Measurements from ENCODE around the gene CSF3. TPM values are rescaled to one million over a fixed set of nuclear protein-coding genes. Genes with fewer than 3 reads are reported as not detected.
"Not testable (repeated sequence)": the region's sequence is repeated elsewhere in the genome, so short reads cannot be mapped to it uniquely, and the experiment has no call there.

The CSF3 gene
- total RNA-seq, 3 donors from 2014 or later, result not detected

DNA sequence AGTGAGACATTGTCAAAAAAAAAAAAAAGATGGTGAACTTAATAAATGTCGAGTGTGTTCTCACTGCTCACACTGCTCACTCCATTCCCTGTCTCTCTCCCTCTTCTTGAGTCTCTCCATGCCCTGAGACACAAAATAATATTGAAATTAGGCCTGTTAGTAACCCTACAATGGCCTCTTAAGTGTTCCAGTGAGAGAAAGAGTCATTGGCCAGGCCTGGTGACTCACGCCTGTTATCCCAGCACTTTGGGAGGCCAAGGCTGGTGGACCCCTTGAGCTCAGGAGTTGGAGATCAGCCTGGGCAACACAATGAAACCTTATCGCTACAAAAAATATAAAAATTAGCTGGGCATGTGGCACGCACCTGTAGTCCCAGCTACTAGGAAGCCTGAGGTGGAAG lies 16.2 kb upstream of the CSF3 start:
- no peak for TF ChIP-seq CTCF (IDR thresholded peaks at IDR 0.05)
- Histone ChIP-seq H3K4me1 (ENCODE audit: low read depth) (peaks cover 11% of the 10 kb centered on the region), H3K9me3 (no peaks in the 10 kb centered on the region), H3K36me3 (ENCODE audit: low read depth) (peaks cover 3% of the 10 kb centered on the region), H3K4me3 (no peak overlapping the region)
- ATAC-seq (no peak), DNase-seq (no peak)
- intact Hi-C loops (cut with DNase I, micrococcal nuclease), result no loop called here

DNA sequence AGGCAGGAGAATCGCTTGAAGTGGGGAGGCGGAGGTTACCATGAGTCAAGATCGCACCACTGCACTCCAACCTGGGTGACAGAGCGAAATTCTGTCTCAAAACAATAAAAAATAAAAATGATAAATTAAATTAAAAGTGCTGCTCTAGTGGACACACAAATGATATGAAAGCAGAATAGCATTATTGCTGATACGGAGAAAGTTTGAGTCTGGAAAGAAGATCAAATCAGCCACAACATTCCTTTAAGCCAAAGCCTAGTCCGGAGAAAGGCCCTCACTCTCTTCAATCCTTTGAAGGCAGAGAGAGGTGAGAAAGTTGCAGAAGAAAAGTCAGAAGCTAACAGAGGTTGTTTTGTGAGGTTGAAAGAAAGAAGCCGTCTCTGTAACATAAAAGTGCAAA lies 15.1 kb upstream of the CSF3 start:
- Histone ChIP-seq H3K4me1 (ENCODE audit: low read depth) (peaks cover 6% of the 10 kb centered on the region), H3K9me3 (no peaks in the 10 kb centered on the region), H3K36me3 (ENCODE audit: low read depth) (no peaks in the 10 kb centered on the region), H3K4me3 (no peak overlapping the region)
- ATAC-seq (no peak), DNase-seq (no peak)
- no peak for TF ChIP-seq CTCF (IDR thresholded peaks at IDR 0.05)
- intact Hi-C loops (cut with DNase I, micrococcal nuclease), result no loop called here

- DNase-seq; intact Hi-C loops (cut with DNase I, micrococcal nuclease); H3K36me3 ChIP-seq (ENCODE audit: low read depth); H3K4me3 ChIP-seq; H3K4me1 ChIP-seq (ENCODE audit: low read depth); H3K9me3 ChIP-seq; ATAC-seq: not testable (repeated sequence)
Observed at GRCh38 chr17:40001335-40001734, 13.9 kb upstream of the CSF3 start.

- Histone ChIP-seq H3K9me3 (no peaks in the 10 kb centered on the region), H3K36me3 (ENCODE audit: low read depth) (no peaks in the 10 kb centered on the region), H3K4me3 (no peak overlapping the region), H3K4me1 (ENCODE audit: low read depth) (no peaks in the 10 kb centered on the region)
- no peak for ATAC-seq
- TF ChIP-seq CTCF (IDR thresholded peaks at IDR 0.05), result no peak
- peak in 1 of 3 donors; percentile 3 for DNase-seq
- intact Hi-C loops (cut with DNase I, micrococcal nuclease), result no loop called here
Observed at GRCh38 chr17:40004072-40004471, 11.2 kb upstream of the CSF3 start.

GRCh38 chr17:40004712-40005111 lies 10.5 kb upstream of the CSF3 start:
- Histone ChIP-seq H3K36me3 (ENCODE audit: low read depth) (no peaks in the 10 kb centered on the region), H3K4me1 (ENCODE audit: low read depth) (no peaks in the 10 kb centered on the region), H3K9me3 (no peaks in the 10 kb centered on the region), H3K4me3 (no peak overlapping the region)
- intact Hi-C loops (cut with DNase I, micrococcal nuclease), result no loop called here
- ATAC-seq, result no peak
- DNase-seq, result no peak
- no peak for TF ChIP-seq CTCF (IDR thresholded peaks at IDR 0.05)

GRCh38 chr17:40005520-40005919 lies 9.7 kb upstream of the CSF3 start:
- H3K36me3 ChIP-seq (ENCODE audit: low read depth), result no peaks in the 10 kb centered on the region
- ATAC-seq, result no peak
- peak in 1 of 3 donors; percentile 1 for DNase-seq
- TF ChIP-seq CTCF (IDR thresholded peaks at IDR 0.05), result no peak
- intact Hi-C loops (cut with DNase I, micrococcal nuclease), result no loop called here
- no peaks in the 10 kb centered on the region for H3K9me3 ChIP-seq
- H3K4me3 ChIP-seq, result no peak overlapping the region
- no peaks in the 10 kb centered on the region for H3K4me1 ChIP-seq (ENCODE audit: low read depth)

DNA sequence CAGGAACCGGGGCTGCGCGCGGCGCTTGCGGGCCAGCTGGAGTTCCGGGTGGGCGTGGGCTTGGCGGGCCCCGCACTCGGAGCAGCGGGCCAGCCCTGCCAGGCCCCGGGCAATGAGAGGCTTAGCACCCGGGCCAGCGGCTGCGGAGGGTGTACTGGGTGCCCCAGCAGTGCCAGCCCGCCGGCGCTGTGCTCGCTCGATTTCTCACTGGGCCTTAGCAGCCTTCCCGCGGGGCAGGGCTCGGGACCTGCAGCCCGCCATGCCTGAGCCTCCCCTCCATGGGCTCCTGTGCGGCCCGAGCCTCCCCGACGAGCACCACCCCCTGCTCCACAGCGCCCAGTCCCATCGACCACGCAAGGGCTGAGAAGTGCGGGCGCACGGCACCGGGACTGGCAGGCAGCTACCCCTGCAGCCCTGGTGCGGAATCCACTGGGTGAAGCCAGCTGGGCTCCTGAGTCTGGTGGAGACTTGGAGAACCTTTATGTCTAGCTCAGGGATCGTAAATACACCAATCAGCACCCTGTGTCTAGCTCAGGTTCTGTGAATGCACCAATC lies 4.2 kb upstream of the CSF3 start:
- not testable (repeated sequence) for H3K4me3 ChIP-seq; ATAC-seq; H3K36me3 ChIP-seq (ENCODE audit: low read depth); H3K9me3 ChIP-seq; DNase-seq
- intact Hi-C loops (cut with DNase I, micrococcal nuclease), result loop anchor here in 1 of 2 donors (5.0 kb wide), 1 partner anchor 156 kb away; no protein-coding TSS in a partner anchor
- peaks cover 21% of the 10 kb centered on the region for H3K4me1 ChIP-seq (ENCODE audit: low read depth)

GRCh38 chr17:40012017-40012647 lies 3.1 kb upstream of the CSF3 start:
- peaks cover 21% of the 10 kb centered on the region for H3K4me1 ChIP-seq (ENCODE audit: low read depth)
- not testable (repeated sequence) for H3K36me3 ChIP-seq (ENCODE audit: low read depth); DNase-seq; H3K4me3 ChIP-seq; ATAC-seq; H3K9me3 ChIP-seq
- intact Hi-C loops (cut with DNase I, micrococcal nuclease), result loop anchor here in 1 of 2 donors (5.0 kb wide), 1 partner anchor 155 kb away; no protein-coding TSS in a partner anchor
